Panc1 (cell line): ENCODE results near the gene ZFYVE26.

Experiments
- POLR2AphosphoS5 ChIP-seq: IDR thresholded peaks from 2 replicates; pipeline ENCODE4 v1.6.1; 2012; ENCODE audit warnings: mild to moderate bottlenecking, low read depth, low read length, moderate library complexity
- SIN3A ChIP-seq: IDR thresholded peaks from 2 replicates; pipeline ENCODE4 v1.6.1; 2012; ENCODE audit warnings: low read depth, mild to moderate bottlenecking, low read length, moderate library complexity, borderline replicate concordance; ENCODE audit not compliant: insufficient read depth
- TCF7L2 ChIP-seq: IDR thresholded peaks from 2 replicates; pipeline ENCODE4 v1.6.1; 2011; ENCODE audit warnings: mild to moderate bottlenecking, low read depth, low read length, inconsistent platforms
- TF ChIP-seq, protein P1 (sequence below): fragments of 450-650 bp; IDR thresholded peaks from 2 replicates; pipeline ENCODE4 v1.5.1; 2017; ENCODE audit warnings: mild to moderate bottlenecking
- TF ChIP-seq, protein P2 (sequence below), 2 experiments: IDR thresholded peaks; 2 replicates each; pipeline ENCODE4 v1.6.1; 2011 to 2012; ENCODE audit warnings: low read depth in 2 of 2, control low read depth in 1 of 2, low read length in 1 of 2, mild to moderate bottlenecking in 1 of 2, moderate library complexity in 1 of 2; ENCODE audit not compliant: insufficient read depth in 1 of 2

DNA sequence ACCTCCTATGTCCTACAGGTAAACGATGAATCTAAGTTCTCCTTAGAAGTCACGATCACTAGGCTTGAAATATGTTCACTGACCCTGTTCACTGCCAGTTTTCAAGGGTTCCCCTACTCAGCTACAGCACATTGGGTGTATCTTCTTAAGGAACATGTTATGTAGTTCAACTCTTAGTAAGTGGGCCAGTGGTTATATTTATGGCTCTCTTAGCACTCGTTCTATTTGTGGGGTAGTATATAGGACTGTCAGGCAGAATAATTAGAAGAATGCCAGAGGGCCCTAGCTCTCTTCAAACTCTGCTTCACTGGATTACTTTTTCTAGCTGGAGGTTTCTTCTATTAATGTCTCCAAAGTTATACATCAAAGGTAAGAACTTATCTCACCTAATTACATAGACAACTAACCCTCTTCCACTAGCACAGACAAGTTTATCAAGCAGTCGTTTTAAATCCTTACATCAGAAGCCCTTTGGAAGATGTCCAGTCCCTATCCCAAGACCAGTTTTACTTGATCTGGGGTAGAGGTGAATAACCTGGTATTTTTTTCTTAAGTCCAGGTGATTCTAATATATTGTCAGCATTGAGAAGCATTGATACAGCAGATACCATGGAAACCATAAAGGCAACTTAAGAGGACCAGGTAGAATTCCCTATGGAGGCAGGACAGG, 39.6 kb downstream of the ZFYVE26 start:
- TF ChIP-seq, protein P1, sequence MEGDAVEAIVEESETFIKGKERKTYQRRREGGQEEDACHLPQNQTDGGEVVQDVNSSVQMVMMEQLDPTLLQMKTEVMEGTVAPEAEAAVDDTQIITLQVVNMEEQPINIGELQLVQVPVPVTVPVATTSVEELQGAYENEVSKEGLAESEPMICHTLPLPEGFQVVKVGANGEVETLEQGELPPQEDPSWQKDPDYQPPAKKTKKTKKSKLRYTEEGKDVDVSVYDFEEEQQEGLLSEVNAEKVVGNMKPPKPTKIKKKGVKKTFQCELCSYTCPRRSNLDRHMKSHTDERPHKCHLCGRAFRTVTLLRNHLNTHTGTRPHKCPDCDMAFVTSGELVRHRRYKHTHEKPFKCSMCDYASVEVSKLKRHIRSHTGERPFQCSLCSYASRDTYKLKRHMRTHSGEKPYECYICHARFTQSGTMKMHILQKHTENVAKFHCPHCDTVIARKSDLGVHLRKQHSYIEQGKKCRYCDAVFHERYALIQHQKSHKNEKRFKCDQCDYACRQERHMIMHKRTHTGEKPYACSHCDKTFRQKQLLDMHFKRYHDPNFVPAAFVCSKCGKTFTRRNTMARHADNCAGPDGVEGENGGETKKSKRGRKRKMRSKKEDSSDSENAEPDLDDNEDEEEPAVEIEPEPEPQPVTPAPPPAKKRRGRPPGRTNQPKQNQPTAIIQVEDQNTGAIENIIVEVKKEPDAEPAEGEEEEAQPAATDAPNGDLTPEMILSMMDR: no peak
- TF ChIP-seq POLR2AphosphoS5: no peak
- no peak for TF ChIP-seq TCF7L2
- TF ChIP-seq, protein P2, sequence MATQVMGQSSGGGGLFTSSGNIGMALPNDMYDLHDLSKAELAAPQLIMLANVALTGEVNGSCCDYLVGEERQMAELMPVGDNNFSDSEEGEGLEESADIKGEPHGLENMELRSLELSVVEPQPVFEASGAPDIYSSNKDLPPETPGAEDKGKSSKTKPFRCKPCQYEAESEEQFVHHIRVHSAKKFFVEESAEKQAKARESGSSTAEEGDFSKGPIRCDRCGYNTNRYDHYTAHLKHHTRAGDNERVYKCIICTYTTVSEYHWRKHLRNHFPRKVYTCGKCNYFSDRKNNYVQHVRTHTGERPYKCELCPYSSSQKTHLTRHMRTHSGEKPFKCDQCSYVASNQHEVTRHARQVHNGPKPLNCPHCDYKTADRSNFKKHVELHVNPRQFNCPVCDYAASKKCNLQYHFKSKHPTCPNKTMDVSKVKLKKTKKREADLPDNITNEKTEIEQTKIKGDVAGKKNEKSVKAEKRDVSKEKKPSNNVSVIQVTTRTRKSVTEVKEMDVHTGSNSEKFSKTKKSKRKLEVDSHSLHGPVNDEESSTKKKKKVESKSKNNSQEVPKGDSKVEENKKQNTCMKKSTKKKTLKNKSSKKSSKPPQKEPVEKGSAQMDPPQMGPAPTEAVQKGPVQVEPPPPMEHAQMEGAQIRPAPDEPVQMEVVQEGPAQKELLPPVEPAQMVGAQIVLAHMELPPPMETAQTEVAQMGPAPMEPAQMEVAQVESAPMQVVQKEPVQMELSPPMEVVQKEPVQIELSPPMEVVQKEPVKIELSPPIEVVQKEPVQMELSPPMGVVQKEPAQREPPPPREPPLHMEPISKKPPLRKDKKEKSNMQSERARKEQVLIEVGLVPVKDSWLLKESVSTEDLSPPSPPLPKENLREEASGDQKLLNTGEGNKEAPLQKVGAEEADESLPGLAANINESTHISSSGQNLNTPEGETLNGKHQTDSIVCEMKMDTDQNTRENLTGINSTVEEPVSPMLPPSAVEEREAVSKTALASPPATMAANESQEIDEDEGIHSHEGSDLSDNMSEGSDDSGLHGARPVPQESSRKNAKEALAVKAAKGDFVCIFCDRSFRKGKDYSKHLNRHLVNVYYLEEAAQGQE (IDR thresholded peaks at IDR 0.05; ENCODE audit: insufficient read depth in 1 of 2, low read depth in 2 of 2, low read length in 1 of 2): no peak
- no peak for TF ChIP-seq SIN3A
